NOMO-1 treated with dmso at 0.1 percent for 144 hours (cell line): ENCODE results near the gene CPN1.
"Not testable (repeated sequence)": the region's sequence is repeated elsewhere in the genome, so short reads cannot be mapped to it uniquely, and the experiment has no call there.

Source experiments
- DNase-seq: peaks from one replicate; lab custom pipeline; 2025; ENCODE audit not compliant: unreplicated experiment; lab: John Stamatoyannopoulos, UW

The CPN1 gene

DNA sequence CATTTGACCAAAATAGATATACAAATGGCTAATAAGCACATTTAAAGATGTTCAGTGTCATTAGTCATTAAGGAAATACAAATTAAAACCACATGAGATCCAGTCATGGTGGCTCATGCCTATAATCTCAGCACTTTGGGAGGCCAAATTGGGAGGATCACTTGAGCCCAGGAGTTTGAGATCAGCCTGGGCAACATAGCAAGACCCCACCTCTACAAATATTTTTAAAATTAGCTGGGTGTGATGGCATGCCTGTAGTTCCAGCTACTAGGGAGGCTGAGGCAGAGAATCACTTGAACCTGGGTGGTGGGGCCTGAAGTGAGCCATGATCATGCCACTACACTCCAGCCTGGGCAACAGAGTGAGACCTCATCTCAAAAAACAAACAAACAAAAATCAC lies 607 bp upstream of the CPN1 start:
- not testable (repeated sequence) for DNase-seq

DNA sequence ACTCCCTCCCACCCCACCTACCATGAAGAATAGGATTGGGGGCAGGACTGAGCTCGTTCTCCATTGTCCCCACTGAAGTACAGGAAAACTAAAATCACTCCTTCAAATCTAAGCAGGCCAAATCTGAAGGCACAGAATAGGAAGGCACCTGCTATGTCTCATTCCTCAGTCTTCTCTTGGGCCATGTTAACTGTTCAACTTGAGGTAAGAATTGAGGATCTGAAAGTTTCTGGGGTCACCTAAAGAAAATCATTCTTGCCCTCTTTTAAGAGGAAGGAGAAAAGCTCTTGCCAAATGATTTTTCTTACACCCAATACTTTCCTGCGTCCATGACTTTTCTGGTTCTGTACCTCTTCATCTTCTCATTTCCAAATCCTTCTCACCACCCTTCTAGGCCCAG lies 4.9 kb downstream of the CPN1 start:
- no peak for DNase-seq

DNA sequence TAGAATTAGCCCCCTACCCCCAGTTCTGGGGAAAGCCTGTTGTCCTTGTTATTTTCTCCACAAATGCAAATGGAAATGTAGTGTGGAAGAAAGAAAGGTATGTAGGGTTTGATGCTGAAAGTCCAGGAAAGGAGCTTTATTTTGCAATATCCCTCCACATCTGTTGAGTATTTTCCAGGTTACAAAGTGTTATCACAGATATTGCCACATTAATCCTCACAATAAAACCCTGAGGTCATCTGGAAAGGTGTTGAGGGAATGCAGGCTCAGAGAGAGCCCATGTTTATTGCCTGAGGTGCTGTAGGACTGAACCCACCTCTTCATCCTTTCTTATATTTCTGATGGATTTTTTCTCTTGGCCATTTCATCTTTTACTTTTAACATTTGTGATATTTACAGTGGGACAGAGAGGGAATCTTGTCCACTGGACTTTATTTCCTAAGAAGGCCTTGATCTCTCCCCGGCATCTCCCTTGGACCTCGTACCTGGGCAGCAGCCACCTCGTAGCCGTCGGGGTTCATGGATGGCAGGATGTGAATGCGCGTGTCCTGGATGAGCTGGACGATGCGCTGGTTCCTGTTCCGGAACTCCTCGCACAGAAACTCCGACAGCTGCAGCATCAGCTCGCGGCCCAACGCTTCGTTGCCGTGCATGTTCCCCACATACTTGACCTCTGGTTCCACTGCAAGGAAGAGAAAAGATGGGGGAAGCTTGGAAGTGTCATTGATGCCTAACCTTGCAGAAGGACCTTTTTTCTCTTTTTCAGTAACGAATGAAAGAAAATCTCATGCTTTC lies 6.0 kb downstream of the CPN1 start:
- DNase-seq: no peak

DNA sequence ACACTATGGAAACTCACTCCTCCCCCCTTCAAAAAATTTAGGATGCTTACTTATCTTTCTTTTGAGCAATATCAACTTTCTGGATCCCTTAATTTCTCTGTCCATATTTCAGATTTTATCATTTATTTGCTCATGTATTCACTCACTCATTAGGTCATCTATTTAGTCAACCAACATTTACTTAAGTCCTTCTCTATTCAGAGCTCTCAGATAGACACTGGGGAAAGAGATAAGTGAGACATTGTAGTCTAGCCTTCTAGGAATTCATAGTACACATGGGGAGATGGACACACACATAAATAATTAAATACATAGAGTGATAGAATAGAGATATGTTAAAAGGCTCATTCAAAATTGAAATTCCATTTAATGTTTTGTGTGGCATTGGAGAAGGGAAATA lies 9.2 kb downstream of the CPN1 start:
- DNase-seq: no peak

DNA sequence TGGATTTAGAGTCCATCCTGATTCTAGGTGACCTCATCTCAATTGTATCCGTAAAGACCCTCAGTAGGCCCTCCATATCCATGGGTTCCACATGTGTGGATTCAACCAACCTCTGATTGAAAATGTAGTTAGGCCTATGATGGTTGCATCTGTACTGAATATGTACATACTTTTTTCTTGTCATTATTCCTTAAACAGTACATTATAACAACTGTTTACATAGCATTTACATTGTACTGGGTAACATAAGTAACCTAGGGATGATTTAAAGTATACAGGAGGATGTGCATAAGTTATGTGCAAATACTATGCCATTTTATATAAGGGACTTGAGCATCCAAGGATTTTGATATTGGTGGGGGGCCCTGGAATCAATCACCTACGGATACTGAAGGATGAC lies 10.1 kb downstream of the CPN1 start:
- DNase-seq: no peak

DNA sequence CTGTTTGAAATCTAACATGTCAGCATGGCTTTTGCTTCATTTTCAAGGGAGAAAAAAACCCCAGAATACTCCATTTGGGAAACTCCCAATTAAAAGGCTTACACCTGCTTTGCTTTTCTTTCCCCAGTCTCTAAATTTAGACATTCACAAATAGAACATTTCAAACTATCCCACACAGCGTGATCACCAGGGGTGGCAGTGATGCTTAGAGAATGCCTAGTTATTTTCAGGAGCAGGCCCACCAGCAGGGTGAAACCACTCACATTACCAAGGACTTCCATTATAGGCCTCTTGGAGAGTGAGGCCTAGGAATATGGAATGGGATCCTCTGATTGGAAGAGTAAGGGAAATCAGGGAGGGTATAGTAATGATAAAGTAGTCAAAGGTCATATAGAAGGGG lies 14.2 kb downstream of the CPN1 start:
- DNase-seq: no peak

DNA sequence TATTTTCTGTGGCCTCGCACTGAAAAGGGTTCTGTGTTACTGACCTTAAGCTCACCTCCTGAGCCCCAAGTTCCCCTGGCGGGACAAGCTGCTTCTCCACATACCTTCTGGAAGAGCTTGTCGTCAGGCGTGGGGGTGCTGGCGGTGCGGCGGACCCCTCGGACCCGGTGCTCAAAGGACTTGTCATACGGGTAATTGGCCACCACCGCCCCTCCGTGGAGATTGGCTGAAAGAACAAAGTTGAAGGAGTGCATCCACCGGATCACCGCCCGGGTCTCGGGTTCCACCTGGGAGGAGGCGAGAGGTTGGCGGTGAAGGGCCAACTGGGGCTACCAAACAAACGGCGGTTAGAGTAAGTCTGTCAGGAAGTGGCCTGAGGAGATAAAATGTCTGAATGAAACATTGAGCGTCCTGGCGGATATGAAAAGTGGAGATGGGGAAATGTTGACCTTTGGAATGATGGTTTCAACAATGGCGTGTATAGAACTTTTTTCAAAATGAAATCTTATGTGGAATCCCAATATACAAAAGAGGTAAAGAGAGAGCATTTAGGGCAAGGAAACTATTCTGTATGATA lies 16.5 kb downstream of the CPN1 start:
- no peak for DNase-seq

DNA sequence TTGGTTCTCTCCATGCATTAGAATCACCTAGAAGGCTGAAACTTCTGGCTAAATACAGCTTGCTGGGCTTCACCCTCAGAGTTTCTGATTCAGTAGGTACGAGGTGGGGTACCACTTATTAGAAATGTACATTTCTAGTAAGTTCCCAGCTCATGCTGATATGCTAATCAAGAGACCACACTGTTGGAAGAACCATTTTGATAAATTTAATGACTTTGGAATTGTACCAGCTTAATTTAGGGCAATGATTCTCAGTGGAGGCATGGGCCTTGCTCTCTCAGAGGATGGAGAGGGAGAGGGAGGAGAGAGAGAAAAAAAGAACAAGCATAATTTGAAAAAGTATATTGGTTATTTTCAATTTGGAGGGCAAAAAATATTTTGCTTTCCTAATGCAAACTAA lies 20.3 kb downstream of the CPN1 start:
- DNase-seq: no peak

DNA sequence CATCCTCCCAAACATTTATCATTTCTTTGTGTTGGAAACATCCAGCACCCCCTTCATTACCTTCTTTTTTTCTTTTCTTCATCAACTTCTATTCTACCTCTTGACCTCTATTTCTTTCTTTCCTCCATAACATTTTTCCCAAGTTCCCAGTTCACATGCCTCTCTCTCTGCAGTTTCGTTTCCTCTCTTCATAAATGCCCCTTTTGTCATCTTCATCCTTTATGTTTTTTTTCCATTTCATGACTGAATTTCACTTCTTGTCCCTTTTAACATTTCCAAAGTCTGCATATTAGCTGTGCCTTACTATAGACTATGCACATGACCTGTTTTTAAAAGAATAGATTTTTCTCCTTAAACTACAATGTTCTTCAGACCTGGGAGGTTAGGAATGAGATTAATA lies 23.7 kb downstream of the CPN1 start:
- no peak for DNase-seq

DNA sequence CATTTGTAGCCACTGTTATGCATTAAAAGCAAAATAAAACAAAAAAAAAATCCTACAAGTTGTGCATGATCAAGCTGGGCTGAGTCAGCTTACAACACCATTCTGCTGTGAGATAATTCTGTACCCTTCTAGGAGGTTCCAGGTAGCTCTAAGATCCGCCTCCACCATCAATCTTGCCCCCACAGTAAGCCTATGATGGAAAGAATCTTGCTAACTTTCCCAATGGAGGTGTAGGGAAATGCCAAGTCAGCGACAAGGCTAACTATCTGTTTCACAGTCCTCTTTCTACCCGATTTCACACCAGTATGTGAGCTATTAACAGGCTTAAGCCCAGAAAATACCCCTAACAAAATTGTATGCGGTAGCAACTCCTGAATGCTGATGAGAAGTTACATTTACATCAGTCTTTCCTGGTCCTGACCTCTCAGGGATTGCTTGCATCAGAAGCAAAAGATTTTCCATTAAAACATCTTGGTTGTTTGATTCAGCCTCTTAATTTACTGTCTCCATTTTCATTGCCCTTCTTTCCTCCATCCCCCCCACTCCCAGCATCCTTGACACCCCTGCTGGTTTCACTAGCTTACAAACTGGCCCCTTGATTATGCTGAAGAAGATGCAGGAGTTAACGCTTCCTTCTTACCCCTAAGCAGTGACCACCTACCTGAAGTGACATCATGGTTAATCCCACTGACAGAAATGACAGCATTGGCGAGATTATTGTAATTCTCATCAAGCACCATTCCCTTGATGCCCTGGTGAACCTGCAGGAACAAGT lies 27.8 kb downstream of the CPN1 start:
- DNase-seq: no peak

DNA sequence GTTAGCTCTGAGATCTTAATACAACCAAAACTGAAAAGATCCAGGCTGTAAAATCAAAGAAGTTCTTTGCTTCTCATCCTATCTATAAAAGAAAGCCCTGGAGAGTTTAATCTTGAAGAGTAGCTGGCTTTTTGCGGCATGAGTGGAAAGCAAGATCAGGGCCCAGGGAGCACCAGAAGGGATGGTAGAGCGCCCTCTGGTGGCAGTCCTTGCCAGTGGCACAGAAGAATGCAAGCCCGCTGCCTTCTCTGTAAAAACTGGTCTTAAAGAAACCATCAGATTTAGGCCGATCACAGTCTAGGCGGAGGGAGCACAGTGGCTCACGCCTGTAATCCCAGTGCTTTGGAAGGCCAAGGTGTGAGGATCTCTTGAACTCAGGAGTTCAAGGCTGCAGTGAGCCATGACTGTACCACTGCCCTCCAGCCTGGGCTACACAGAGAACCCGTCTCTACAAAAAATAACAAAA lies 35.6 kb downstream of the CPN1 start:
- peak; percentile 23 for DNase-seq

DNA sequence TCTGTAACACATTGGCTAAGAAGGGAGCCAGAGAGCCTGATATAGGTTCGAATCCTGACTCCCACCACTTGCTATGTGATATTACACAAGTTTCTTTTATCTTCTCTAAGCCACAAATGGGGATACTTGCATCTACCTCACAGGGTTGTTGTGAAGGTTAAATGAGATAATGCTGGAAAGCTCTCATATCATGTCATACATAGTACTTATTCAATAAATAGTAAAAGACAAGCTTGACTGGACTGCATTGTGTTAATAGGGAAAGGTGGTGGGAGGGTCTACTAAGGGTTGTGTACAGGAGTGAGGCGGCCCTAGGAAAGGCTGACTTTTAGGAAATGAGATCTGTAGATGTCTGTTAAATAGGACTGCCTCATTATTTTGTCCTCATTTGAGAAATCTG lies 36.1 kb downstream of the CPN1 start:
- no peak for DNase-seq

DNA sequence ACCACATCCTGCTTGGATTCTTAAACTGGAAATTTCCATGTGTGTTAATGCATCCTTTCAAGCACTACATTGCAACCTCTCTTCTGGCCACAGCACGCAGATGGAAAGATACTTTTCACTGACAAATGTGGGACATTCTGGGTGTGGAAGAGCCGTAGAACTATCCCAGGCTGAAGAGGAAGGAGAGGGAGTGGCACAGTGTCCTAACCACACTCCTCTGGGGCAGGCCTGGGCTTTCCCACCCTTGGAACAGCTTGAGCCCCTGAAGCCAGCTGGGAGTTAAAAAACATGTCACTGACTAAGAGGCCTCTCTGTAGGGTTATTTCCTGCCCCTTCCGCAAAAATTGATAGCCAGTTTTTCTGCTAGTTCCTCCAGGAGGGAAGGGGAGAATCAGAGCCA lies 37.9 kb downstream of the CPN1 start:
- no peak for DNase-seq

DNA sequence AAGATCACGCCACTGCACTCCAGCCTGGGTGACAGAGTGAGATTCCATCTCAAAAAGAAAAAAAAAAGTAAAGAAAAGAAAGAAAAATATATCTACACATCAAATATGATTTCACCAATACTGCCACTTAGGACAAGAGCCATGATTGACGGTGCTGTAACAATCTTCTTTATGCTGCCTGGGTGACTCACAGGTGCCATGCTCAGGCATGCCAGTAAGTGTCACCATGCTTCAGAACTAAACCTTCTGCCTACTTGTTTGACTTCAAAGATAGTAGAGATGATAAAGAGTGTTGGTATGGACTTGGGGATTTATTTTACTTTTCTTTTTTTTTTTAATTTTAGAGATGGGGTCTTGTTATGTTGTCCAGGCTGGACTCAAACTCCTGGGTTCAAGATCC lies 38.3 kb downstream of the CPN1 start:
- no peak for DNase-seq

DNA sequence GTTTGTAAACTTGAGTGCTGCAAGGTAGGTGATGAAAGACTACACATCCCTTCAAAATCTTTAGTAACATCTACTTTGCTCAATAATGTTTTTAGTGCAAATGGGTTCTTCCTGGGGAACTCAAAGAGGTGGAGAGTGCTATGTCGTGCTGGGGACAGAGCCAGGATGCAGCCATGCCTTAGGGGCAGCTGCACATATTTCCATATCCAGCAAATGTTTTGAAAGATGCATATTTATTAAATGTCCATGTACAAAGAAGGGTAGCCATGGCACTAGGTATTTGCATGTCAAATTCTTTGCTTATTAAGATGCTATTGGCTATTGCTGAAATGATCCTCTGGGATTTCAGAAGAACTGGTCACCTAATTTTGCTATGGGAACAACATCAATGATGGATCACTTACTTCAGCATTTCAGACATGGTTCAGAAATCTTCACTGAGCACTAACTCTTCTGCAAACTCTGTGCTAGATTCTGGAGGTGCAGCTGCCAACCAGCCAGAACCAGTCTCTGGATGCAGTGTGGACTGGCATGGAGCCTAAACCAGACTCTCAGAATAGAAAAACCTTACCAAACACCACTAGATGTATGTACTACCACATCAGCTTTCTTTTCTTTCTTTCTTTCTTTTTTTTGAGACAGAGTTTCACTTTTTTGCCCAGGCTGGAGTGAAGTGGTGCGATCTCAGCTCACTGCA lies 40.2 kb downstream of the CPN1 start:
- DNase-seq: no peak

DNA sequence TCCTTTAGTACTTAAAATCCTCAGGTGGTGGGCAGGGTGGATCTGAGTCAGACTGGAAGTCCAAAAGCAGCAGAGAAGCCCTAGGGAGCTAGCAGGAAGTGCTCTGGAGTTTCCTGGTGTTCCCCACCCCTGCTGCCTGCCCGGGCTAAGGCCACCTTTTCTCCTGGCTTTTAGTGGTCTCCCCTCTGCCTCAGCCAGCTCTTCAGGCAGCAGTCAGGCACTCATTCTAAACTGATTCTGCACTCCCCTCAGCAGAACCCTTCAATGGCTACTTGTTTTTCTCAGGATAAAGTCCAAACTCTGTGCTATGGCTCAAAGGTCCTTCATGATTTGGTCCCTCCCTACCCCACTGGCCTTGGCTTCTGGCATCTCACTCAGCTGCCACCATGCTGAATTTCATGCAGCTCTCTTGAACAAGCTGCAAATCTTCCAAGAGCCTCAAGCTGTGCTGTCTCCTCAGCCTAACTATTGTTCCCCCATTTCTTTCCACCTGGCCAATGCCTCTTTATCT lies 43.1 kb downstream of the CPN1 start:
- DNase-seq: no peak

DNA sequence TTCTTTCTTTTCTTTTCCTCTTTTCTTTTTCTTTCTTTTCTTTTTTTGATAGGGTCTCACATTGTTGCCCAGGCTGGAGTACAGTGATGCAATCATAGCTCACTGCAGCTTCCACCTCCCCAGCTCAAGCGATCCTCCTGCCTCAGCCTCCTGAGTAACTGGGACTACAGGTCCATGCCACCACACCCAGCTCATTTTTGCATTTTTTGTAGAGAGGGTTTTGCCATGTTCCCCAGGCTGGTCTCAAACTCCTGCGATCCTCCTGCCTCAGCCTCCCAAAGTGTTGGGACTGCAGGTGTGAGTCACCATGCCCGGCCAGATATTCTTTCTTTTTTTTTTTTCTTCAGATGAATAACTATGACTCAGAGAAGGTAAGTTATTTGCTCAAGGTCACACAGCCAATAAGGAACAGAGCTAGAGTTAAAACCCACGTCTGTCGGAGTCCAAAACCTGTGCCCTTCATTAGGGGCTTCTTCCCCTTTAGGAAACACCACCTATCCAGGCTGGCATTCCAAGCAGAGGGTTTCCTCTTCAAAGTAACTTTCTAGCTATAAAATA lies 43.8 kb downstream of the CPN1 start:
- no peak for DNase-seq

DNA sequence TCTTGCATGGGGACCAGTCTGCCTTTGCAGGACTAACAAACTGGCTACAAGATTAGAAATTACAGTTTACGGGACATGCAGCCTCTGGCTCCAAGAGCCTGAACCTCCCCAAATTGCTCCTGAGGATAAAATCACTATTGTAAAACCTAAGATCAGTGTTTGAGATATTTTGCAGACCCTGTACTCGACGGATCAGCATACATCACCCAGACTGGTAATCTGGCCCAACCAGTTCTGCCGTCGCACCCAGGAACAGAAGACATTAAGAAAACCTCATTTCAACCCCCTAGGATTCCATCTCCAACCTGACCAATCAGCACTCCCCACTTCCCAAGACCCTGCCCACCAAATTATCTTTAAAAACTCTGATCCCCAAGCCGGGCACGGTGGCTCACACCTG lies 44.8 kb downstream of the CPN1 start:
- DNase-seq: no peak

DNA sequence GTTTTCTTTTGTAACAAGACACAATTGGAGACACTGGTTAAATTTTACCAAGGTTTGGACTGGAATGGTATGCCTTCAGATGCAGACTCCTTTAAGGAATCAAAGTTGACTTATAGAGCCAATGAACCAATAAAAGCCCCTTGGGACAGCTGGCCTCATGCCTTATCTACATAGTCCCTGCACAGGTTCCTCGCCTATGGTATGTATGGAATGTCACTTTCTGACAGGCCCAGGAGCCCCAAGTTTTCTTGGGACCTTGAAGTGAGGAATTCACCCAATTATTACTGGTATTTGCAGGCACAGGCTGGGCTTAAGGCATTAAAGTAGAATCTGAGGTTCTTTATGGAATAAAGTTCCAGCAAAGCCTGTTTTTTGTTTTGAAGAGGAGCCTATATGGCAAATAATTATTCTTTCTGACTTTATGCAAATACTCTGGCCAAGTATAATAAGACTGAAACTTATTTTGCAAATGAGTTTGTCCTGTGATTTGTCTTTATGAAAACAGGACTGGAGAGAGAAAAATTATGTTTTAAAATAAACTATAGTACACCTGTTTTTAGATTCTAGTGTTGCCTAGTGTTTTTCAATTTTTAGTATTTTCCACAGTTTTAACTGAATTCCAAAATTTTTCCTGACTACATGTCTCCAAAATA lies 47.8 kb downstream of the CPN1 start:
- DNase-seq: no peak

DNA sequence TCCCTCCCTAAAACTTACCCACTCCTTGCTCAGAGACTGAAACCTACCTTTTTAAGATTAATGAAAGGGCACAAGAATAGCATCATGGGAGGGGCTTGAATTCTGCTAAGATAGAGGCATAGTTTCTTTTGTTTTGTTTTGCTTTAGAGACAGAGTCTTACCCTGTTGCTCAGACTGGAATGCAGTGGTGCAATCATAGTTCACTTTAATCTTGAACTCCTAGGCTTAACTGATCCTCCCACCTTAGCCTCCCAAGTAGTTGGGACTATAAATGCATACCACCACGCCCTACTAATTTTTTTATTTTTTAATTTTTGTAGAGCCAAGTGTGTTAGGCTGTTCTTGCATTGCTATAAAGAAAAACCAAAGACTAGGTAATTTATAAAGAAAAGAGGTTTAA lies 54.3 kb downstream of the CPN1 start:
- no peak for DNase-seq

DNA sequence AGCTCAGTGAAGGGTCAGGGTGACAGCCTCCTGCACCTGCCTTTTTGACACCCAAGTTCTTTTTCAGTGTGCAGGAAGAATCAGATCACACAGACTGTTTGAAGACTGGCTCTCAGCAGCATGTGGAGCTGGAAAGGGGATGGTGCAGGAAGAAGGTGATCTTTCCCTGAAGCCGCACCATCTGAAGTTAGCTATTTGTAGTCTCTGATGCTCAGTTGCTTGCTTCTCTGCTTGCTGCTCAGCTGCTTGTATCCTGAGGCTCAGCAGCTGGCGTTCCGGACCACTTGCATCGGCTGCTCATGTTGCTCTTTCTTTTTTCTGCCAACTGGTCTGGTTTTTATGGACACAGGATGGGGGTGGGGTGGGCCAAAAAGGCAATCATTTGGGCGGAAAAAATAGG lies 56.1 kb downstream of the CPN1 start:
- DNase-seq: no peak
